ENCODE data around the gene TMEM178A.

- TF ChIP-seq, protein P1, sequence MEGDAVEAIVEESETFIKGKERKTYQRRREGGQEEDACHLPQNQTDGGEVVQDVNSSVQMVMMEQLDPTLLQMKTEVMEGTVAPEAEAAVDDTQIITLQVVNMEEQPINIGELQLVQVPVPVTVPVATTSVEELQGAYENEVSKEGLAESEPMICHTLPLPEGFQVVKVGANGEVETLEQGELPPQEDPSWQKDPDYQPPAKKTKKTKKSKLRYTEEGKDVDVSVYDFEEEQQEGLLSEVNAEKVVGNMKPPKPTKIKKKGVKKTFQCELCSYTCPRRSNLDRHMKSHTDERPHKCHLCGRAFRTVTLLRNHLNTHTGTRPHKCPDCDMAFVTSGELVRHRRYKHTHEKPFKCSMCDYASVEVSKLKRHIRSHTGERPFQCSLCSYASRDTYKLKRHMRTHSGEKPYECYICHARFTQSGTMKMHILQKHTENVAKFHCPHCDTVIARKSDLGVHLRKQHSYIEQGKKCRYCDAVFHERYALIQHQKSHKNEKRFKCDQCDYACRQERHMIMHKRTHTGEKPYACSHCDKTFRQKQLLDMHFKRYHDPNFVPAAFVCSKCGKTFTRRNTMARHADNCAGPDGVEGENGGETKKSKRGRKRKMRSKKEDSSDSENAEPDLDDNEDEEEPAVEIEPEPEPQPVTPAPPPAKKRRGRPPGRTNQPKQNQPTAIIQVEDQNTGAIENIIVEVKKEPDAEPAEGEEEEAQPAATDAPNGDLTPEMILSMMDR (IDR thresholded peaks at IDR 0.05; ENCODE audit: control extremely low read depth in 1 of 3, insufficient read depth in 1 of 3, low read depth in 1 of 3, low read length in 3 of 3) = no peak
- TF ChIP-seq EZH2 (IDR thresholded peaks at IDR 0.05; ENCODE audit: low read depth, low read length, severe bottlenecking) = no peak
- no peak for TF ChIP-seq SP1 (IDR thresholded peaks at IDR 0.05; ENCODE audit: low read depth, low read length)
- TF ChIP-seq POLR2A (IDR thresholded peaks at IDR 0.05; ENCODE audit: control extremely low read depth in 1 of 2, low read depth in 2 of 2, low read length in 2 of 2) = no peak
- TF ChIP-seq RAD21 (IDR thresholded peaks at IDR 0.05 in 1 of 2, conservative IDR thresholded peaks at IDR 0.05 in 1 of 2; ENCODE audit: low read depth in 2 of 2, low read length in 2 of 2) = no peak
- TF ChIP-seq CEBPB (IDR thresholded peaks at IDR 0.05; ENCODE audit: low read depth, low read length) = no peak
- TF ChIP-seq CHD1 (IDR thresholded peaks at IDR 0.05; ENCODE audit: low read depth, low read length) = no peak
- no peak for TF ChIP-seq EGR1 (IDR thresholded peaks at IDR 0.05; ENCODE audit: borderline replicate concordance, low read depth, low read length)
- no peak for TF ChIP-seq SIRT6 (IDR thresholded peaks at IDR 0.05; ENCODE audit: low read length)
Measured at GRCh38 chr2:39631256-39631655, 34.5 kb upstream of the TMEM178A start.

All from H1 (cell line).